ENCODE data around the gene MAPKAPK3.

The MAPKAPK3 gene

DNA sequence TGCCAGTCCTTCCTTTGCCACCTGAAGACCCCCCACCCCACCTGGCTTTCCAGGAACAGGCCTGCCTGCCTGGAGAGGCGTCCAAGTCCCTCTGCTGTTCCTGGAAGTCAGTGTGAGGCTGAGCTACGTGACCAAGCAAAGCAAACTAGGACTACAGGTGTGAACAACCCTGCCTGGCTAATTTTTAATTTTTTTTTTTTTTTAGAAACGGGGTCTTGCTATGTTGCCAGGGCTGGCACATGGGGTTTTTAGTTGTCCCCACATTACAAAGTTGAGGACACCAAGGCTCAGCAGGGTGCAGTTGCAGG is 30.2 kb upstream of the MAPKAPK3 start:
- no peak overlapping the region for H3K4me3 ChIP-seq (ENCODE audit: low read depth, low read length)
- TF ChIP-seq, protein P1, sequence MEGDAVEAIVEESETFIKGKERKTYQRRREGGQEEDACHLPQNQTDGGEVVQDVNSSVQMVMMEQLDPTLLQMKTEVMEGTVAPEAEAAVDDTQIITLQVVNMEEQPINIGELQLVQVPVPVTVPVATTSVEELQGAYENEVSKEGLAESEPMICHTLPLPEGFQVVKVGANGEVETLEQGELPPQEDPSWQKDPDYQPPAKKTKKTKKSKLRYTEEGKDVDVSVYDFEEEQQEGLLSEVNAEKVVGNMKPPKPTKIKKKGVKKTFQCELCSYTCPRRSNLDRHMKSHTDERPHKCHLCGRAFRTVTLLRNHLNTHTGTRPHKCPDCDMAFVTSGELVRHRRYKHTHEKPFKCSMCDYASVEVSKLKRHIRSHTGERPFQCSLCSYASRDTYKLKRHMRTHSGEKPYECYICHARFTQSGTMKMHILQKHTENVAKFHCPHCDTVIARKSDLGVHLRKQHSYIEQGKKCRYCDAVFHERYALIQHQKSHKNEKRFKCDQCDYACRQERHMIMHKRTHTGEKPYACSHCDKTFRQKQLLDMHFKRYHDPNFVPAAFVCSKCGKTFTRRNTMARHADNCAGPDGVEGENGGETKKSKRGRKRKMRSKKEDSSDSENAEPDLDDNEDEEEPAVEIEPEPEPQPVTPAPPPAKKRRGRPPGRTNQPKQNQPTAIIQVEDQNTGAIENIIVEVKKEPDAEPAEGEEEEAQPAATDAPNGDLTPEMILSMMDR (IDR thresholded peaks at IDR 0.05; ENCODE audit: low read depth, low read length): no peak
- in situ Hi-C loops (cut with HindIII; ENCODE audit: low sequenced_read_pairs): no loop called here
- no peak for DNase-seq (ENCODE audit: low read depth, low spot score)

GRCh38 chr3:50587373-50587772 is 29.6 kb upstream of the MAPKAPK3 start:
- TF ChIP-seq, protein P1 (IDR thresholded peaks at IDR 0.05; ENCODE audit: low read depth, low read length): no peak
- H3K4me3 ChIP-seq (ENCODE audit: low read depth, low read length): no peak overlapping the region
- in situ Hi-C loops (cut with HindIII; ENCODE audit: low sequenced_read_pairs): no loop called here
- DNase-seq (ENCODE audit: low read depth, low spot score): no peak

- DNase-seq (ENCODE audit: low read depth, low spot score): no peak
- H3K4me3 ChIP-seq (ENCODE audit: low read depth, low read length): no peak overlapping the region
- in situ Hi-C loops (cut with HindIII; ENCODE audit: low sequenced_read_pairs): no loop called here
- TF ChIP-seq, protein P1 (IDR thresholded peaks at IDR 0.05; ENCODE audit: low read depth, low read length): no peak
These were observed 28.9 kb upstream of the MAPKAPK3 start for GRCh38 chr3:50587806-50588758.

DNA sequence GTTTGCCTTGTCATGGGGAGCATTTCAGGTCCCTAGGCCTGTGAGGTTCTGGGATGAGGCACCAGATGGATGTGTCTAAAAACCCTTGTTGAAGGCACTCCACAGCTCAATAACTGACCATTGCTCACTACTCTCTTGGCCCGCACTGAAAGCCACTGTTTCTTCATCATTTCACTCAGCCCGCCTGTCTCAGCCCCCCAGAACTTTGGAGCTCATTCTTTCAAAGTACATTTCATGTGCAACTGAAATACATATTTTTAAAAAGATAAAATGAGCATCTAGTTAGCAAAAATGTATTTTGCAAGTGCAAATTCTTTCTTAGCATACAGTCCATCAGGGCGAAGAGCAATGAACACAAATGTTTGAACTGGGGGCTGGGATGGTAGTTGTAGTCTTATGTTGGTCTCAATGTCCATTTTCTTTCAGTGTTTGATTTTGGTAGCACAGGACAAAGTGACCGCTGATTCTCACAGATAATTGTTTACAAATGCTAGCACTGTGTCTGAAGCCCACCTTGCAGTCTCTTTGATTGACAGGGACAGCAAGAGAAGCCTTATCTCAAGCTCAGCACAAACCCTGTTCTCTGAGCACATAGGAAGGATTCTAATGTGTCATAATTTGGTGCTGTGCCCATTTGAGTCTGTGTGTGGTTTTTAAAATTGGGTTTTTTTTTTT is 28.1 kb upstream of the MAPKAPK3 start:
- TF ChIP-seq, protein P1 (IDR thresholded peaks at IDR 0.05; ENCODE audit: low read depth, low read length): no peak
- no peak overlapping the region for H3K4me3 ChIP-seq (ENCODE audit: low read depth, low read length)

DNA sequence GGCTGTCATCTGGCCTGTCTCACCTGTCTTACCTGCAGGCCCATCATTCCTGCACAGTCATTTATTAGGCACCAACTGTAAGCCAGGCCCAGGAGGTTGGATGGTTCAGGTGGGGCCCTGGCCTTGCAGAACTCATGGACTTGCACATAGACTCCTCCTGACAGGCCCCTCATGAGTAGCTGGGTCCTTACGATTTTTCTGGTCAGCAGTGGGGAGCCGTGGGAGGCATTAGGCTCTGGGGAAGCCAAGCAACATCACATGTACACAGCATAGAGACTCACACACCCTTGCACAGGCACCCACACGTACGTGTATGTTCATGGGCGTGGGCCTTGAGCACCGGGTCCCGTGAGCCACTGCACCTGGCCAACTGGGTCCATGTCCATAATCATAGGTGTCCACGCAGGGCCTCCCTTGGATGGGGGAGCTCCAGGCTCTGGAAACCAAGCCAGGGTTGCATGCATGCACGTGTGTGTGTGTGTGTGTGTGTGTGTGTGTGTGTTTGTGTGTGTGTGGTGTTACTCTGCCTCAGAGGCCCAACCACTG is 25.7 kb upstream of the MAPKAPK3 start:
- in situ Hi-C loops (cut with HindIII; ENCODE audit: low sequenced_read_pairs): no loop called here
- no peak for DNase-seq (ENCODE audit: low read depth, low spot score)
- H3K4me3 ChIP-seq (ENCODE audit: low read depth, low read length): no peak overlapping the region
- TF ChIP-seq, protein P1 (IDR thresholded peaks at IDR 0.05; ENCODE audit: low read depth, low read length): no peak

More for the DNA sequence above, 28.1 kb upstream of the MAPKAPK3 start:
- no peak for DNase-seq (ENCODE audit: low read depth, low spot score)
- in situ Hi-C loops (cut with HindIII; ENCODE audit: low sequenced_read_pairs): no loop called here

- in situ Hi-C loops (cut with HindIII; ENCODE audit: low sequenced_read_pairs): no loop called here
- DNase-seq (ENCODE audit: low read depth, low spot score): no peak
- H3K4me3 ChIP-seq (ENCODE audit: low read depth, low read length): no peak overlapping the region
- TF ChIP-seq, protein P1 (IDR thresholded peaks at IDR 0.05; ENCODE audit: low read depth, low read length): no peak
These were observed 24.4 kb upstream of the MAPKAPK3 start for GRCh38 chr3:50592568-50592967.
